MV-4-11 (cell line): ENCODE measurements around the gene DCUN1D2.

ENCODE experiments used
- DNase-seq: peaks from one replicate; lab custom pipeline; 2025; lab: John Stamatoyannopoulos, UW

Gene DCUN1D2

GRCh38 chr13:113423520-113424163 lies 66.9 kb downstream of the DCUN1D2 start:
- DNase-seq = no peak

GRCh38 chr13:113422807-113423519 lies 67.5 kb downstream of the DCUN1D2 start:
- DNase-seq = no peak

- no peak for DNase-seq
Observed at GRCh38 chr13:113421673-113422270, 68.7 kb downstream of the DCUN1D2 start.

DNA sequence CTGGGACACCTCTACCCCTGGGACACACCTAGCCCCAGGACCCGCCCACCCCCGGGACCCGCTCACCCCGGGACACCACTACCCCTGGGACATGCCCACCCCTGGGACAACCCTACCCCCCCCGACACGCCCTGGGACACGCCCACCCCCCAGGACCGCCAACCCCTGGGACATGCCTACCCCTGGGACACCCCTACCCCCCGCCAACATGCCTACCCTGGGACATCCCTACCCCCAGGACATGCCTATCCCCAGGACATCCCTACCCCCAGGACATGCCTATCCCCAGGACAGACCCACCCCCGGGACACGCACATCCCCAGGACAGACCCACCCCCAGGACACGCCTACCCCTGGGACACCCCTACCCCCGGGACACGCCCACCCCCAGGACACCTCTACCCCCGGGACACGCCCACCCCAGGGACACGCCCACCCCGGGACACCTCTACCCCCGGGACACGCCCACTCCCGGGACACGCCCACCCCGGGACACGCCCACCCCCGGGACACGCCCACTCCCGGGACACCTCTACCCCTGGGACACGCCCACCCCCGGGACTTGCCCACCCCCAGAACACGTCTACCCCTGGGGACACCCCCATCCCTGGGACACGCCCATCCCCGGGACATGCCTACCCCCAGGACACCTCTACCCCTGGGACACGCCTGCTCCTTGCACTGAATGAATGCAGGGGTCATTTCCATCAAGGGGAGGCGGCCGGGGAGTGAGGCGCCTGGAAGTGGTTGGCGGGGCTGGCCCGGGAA lies 69.5 kb downstream of the DCUN1D2 start:
- no peak for DNase-seq

- DNase-seq = no peak
Observed at GRCh38 chr13:113420232-113420631, 70.3 kb downstream of the DCUN1D2 start.

GRCh38 chr13:113419531-113420193 lies 70.8 kb downstream of the DCUN1D2 start:
- DNase-seq = no peak

DNA sequence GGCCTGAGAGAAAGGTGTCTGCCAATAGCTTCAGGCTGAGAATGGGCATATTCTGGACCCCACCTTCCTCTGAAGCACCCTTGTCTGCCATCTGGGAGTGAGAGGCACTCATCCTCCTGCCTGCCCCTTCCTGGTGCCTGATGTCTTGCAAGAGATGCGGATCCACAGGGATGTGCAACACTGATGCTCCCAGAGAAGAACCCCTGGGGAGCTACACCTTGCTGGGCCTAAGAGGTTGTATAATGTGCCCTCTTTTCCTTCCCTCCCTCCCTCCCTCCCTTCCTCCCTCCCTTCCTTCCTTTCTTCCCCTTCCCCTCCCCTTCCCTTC lies 71.8 kb downstream of the DCUN1D2 start:
- no peak for DNase-seq

- peak; percentile 35 for DNase-seq
Observed at GRCh38 chr13:113417836-113418721, 72.4 kb downstream of the DCUN1D2 start.

DNA sequence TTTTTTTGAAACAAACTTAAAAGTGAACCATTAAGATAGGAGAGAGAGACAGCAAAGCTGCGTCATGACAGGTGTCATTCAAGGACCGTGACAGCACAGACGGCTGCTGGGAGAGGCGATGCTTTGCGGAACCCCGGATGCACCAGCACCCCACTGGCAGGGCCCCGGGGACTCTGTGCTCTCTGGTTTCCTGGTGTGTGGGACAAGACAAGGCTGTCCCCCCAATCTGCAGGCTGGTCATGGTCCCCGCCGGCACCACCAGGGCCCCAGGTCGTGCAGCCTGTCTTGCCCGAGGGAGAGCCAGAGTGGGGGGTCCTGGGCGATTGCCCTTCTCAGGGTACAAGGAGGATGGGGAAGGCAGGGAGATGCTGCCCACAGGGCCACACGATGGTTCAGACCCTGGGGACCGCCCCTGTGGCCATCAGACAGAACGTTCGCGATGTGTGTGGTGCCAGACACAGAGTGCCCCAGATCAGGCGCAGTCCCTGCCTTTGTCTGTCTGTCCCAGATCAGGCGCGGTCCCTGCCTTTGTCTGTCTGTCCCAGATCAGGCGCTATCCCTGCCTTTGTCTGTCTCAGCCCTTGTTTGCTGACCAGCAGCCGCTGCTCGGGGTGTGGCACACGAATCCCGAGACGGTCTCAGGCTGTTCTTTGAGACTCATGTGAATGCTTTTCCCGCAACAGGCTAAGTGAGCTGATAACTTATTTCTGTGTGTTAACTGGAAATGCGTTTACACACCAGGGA lies 73.3 kb downstream of the DCUN1D2 start:
- no peak for DNase-seq

DNA sequence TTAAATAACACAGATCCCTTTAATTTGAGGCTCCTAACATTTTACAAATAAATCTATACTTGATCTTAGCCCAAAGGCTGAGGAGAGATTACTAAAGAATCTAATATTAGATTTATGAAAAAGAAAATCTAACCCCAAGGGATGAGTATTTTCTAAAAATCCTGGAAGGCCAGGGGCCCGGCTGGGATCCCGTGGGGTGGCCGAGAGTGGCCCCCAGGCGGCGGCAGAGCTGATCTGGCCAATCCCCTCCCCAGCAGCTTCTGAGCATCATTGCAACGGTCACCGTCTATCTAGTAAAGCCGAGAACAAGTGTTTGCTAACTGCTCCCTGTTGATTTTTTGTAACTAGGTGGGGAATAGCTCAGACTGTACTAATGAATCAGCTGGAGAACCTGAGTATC lies 74.7 kb downstream of the DCUN1D2 start:
- DNase-seq = no peak

- no peak for DNase-seq
Observed at GRCh38 chr13:113415032-113415431, 75.5 kb downstream of the DCUN1D2 start.

- no peak for DNase-seq
Observed at GRCh38 chr13:113414335-113414734, 76.2 kb downstream of the DCUN1D2 start.

DNA sequence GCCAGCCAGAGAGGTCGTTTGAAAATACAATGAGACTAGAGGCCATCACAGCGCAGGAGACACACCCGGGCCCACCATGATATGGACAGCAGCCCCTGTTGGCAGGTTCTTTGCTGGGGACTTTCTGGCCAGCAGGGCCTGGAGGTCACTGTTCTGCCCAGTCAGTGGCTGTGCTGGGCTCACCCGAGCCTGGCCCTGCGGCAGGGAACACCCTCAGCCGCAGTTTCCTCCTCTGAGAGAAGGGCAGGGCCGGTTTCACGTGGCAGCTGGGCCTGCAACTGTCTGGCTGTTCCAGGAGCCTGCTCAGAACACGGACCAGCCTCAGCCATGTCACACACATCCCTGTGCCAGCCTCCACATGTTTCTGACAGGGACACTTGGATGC lies 76.6 kb downstream of the DCUN1D2 start:
- DNase-seq = peak; percentile 39

DNA sequence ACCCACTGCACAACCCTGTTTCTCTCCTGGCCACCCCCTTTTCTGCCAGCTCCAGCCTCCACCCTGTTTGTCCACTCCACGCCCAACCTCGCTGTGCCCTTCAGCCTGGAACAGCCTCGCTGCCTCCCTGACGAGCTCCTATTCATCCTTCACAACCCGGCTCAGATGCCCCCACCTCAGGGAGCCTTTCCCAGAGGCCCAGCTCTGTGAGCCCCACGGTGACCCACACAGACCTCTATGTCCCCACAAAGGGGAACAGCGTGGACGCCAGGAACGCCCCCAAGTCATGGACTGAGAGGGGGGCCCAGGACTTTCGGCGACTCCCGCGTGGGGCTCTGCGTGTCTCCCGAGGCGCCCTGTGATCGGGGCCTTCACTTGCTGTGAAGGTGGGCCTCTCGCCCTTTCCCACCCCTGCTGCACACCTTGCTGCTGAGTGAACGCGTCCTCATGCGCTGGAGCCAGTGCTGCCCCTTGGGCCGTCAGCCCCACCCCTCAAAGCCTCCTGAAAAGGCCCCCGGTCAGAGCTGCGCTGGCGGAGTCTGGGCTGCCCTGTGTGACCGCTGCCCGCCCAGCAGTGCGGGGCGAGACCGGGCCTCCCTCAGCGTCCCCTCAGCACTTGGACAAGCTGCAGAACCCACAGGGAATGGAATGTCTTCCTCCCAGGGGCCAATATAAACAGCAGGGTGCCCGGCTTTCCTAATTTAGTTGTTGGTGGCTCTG lies 77.2 kb downstream of the DCUN1D2 start:
- no peak for DNase-seq

GRCh38 chr13:113412440-113412839 lies 78.1 kb downstream of the DCUN1D2 start:
- no peak for DNase-seq

DNA sequence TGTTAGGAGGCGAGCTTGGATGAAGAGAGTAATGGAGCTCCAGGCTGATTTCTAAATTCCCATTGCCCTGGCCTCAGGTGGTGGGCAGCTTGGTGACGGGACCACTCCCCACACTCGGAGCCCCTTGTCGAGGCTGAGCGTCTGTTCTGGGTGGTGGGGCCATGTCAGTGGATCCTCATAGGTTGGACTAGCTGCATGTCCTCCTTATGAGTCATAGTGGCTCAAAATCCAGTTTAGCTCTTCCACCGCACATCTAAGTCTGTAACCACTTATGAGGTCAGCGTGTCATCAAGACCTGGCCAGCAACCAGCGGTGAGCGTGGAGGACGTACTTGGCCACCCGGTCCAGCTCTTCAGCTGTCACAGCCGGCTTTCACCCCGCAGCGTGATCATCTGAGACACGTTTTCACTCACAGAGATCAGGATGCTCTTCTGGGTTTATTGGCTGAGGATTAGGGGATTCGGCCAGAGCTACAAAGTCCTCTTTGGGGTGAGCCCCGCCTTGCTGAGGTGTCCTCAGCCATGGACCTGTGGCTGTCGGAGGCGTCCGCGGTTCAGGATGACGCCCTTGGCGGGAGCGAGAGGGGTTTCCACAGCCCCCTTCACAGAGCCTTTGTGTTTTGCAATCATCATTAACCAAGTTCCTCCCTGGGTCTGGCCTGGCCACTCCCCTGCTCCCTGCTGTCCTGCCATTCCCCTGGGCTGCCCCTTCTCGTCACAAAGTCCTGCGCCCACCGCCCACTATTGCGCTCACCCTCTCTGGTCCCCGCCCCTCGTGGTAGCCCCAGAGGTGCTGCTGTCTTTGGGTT lies 79.1 kb downstream of the DCUN1D2 start:
- DNase-seq = peak; percentile 85

- DNase-seq = peak; percentile 61
Observed at GRCh38 chr13:113410472-113411201, 79.9 kb downstream of the DCUN1D2 start.

- no peak for DNase-seq
Observed at GRCh38 chr13:113408562-113408961, 81.9 kb downstream of the DCUN1D2 start.
